Fibroblast of lung (primary cell): ENCODE data around the gene SMAP1. TPM values are rescaled to one million over a fixed set of nuclear protein-coding genes. Genes with fewer than 3 reads are reported as not detected.
A peak's percentile ranks its signal among the peaks of the same experiment; 100 is the strongest.

Experiments
- DNase-seq, 2 donors: peaks; one replicate each; pipeline versions ENCODE4 v3.0.0 to v3.0.0-alpha.2; 2010; ENCODE audit warnings: low read depth in 2 of 2
- H2AFZ ChIP-seq: 2 replicates; pipeline ENCODE4 v1.5.1; 2012; ENCODE audit warnings: low read length, control low read depth, inconsistent platforms
- H3K27ac ChIP-seq: 2 replicates; pipeline ENCODE4 v1.5.1; 2011; ENCODE audit warnings: low read length, control low read depth; ENCODE audit not compliant: insufficient read depth
- H3K27me3 ChIP-seq: 2 replicates; pipeline ENCODE4 v1.5.1; 2011; ENCODE audit warnings: mild to moderate bottlenecking, low read length; ENCODE audit not compliant: control insufficient read depth, insufficient read depth
- H3K36me3 ChIP-seq: 2 replicates; pipeline ENCODE4 v1.5.1; 2011; ENCODE audit warnings: low read length; ENCODE audit not compliant: control insufficient read depth, insufficient read depth
- H3K4me1 ChIP-seq: 2 replicates; pipeline ENCODE4 v1.5.1; 2011; ENCODE audit warnings: low read length; ENCODE audit not compliant: control insufficient read depth, insufficient read depth; ENCODE audit errors: extremely low read depth
- H3K4me2 ChIP-seq: 2 replicates; pipeline ENCODE4 v1.5.1; 2011; ENCODE audit warnings: low read length, control low read depth; ENCODE audit not compliant: insufficient read depth; ENCODE audit errors: extremely low read depth
- H3K4me3 ChIP-seq, 4 experiments: fragments of 200-600 bp in 1 of 4; sonication (generic) in 1 of 4; replicated peaks in 1 of 4; 2 replicates each; pipeline ENCODE4 v1.5.1; 2011 to 2016; ENCODE audit warnings: low read length in 4 of 4, low read depth in 3 of 4, mild to moderate bottlenecking in 3 of 4, control low read depth in 2 of 4, inconsistent platforms in 1 of 4, mixed read lengths in 1 of 4; ENCODE audit not compliant: insufficient read depth in 1 of 4; ENCODE audit errors: control extremely low read depth in 1 of 4
- H3K79me2 ChIP-seq: 2 replicates; pipeline ENCODE4 v1.5.1; 2012; ENCODE audit warnings: mild to moderate bottlenecking, low read length, inconsistent platforms; ENCODE audit not compliant: control insufficient read depth, insufficient read depth
- H3K9ac ChIP-seq: 2 replicates; pipeline ENCODE4 v1.5.1; 2011; ENCODE audit warnings: mild to moderate bottlenecking, low read length, control low read depth; ENCODE audit not compliant: insufficient read depth
- H3K9me3 ChIP-seq: 2 replicates; pipeline ENCODE4 v1.5.1; 2012; ENCODE audit warnings: low read depth, low read length; ENCODE audit not compliant: control insufficient read depth, insufficient read depth
- H4K20me1 ChIP-seq: 2 replicates; pipeline ENCODE4 v1.5.1; 2011; ENCODE audit warnings: low read length; ENCODE audit not compliant: control insufficient read depth, insufficient read depth; ENCODE audit errors: extremely low read depth
- EZH2 ChIP-seq: IDR thresholded peaks from 2 replicates; pipeline ENCODE4 v1.5.1; 2012; ENCODE audit warnings: low read length, control low read depth, mild to moderate bottlenecking; ENCODE audit errors: missing control alignments
- polyA plus RNA-seq, 2 donors: library from polyadenylated mRNA; depleted of rRNA in 1 of 2; stranded (reverse) in 1 of 2; unstranded in 1 of 2; fragments of >200 nt; gene quantifications; 2 replicates each; pipeline ENCODE4 v1.2.1, GENCODE V29; 2011 to 2012; ENCODE audit warnings: missing spikeins in 1 of 2
- total RNA-seq: library from RNA; depleted of rRNA; stranded (reverse); fragments of >200 nt; gene quantifications from 2 replicates; pipeline ENCODE4 v1.2.1, GENCODE V29; 2014
- TF ChIP-seq, protein P1 (sequence below), 2 donors: IDR thresholded peaks in 1 of 2; conservative IDR thresholded peaks in 1 of 2; 1 replicate in 1 of 2; 2 replicates in 1 of 2; pipeline ENCODE4 v1.5.1; 2011 to 2012; ENCODE audit warnings: low read length in 2 of 2, control low read depth in 1 of 2, inconsistent platforms in 1 of 2, low read depth in 1 of 2, mild to moderate bottlenecking in 1 of 2

Gene SMAP1
- total and polyA plus RNA-seq, 2 donors (not counting 1 experiment from before 2014, with no cell fraction given), result 18.3 to 25.7 TPM

DNA sequence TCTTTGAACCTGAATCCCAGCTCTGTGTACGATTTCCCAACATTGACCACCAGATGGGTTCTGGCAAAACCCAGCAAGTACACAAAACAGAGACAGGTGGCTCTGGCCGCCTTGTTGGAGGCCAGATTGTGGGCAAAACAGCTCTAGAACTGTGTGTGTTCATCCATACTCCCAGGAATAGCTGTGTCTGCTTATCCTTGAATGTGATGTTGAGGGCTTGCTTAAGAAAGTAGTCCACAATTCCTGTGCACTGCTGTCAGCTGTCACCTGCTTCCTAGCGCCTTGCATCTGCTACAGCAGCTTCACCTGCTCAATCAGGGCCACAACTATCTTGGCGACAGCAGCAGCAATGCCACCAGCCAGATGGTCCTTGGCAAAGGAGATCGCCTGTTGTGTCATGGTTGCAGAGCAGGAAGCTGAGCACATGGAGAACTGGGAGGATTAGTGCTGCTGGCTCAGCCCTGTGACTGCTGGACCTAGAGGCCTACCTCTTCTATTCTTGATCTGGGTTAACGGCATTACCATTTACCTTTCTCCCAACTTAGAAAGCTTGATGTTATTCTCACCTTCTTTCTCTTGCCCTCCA lies 3.7 kb upstream of the SMAP1 start:
- Histone ChIP-seq H3K9ac (no peak overlapping the region), H3K4me3 (no peak overlapping the region), H4K20me1 (no peaks in the 10 kb centered on the region), H3K4me1 (no peaks in the 10 kb centered on the region), H3K36me3 (no peaks in the 10 kb centered on the region), H3K9me3 (no peaks in the 10 kb centered on the region), H3K27ac (no peak overlapping the region), H3K79me2 (peaks cover 3% of the 10 kb centered on the region), H3K27me3 (no peaks in the 10 kb centered on the region), H3K4me2 (no peak overlapping the region), H2AFZ (no peak overlapping the region)
- DNase-seq, result no peak
- TF ChIP-seq, protein P1, sequence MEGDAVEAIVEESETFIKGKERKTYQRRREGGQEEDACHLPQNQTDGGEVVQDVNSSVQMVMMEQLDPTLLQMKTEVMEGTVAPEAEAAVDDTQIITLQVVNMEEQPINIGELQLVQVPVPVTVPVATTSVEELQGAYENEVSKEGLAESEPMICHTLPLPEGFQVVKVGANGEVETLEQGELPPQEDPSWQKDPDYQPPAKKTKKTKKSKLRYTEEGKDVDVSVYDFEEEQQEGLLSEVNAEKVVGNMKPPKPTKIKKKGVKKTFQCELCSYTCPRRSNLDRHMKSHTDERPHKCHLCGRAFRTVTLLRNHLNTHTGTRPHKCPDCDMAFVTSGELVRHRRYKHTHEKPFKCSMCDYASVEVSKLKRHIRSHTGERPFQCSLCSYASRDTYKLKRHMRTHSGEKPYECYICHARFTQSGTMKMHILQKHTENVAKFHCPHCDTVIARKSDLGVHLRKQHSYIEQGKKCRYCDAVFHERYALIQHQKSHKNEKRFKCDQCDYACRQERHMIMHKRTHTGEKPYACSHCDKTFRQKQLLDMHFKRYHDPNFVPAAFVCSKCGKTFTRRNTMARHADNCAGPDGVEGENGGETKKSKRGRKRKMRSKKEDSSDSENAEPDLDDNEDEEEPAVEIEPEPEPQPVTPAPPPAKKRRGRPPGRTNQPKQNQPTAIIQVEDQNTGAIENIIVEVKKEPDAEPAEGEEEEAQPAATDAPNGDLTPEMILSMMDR (conservative IDR thresholded peaks at IDR 0.05 in 1 of 2, IDR thresholded peaks at IDR 0.05 in 1 of 2; ENCODE audit: low read depth in 1 of 2, low read length in 2 of 2), result no peak
- TF ChIP-seq EZH2, result no peak

DNA sequence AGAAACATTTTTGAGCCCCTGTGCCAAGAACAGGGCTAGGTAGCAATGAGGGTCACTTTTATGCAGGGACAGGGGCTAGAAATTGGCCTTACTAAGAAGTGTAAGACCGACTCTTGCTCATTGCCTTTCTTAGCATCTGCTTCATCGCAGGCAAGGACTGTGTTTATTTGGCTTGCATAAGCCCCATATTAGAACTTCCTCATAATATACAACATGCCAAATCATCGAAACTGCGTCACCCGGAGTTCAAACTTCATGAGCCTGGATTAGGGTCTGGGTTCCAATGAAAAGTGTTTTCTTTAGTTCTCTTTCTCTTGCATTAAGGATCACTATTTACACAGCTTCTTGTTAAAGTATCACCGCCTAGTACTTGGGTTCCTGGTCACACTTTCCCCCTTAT lies 977 bp upstream of the SMAP1 start:
- Histone ChIP-seq H3K79me2 (peaks cover 12% of the 10 kb centered on the region), H4K20me1 (no peaks in the 10 kb centered on the region), H2AFZ (no peak overlapping the region), H3K27ac (no peak overlapping the region), H3K27me3 (no peaks in the 10 kb centered on the region), H3K4me2 (no peak overlapping the region), H3K4me3 (peak overlapping the region in 1 of 4 experiments; percentile 94), H3K4me1 (no peaks in the 10 kb centered on the region), H3K36me3 (no peaks in the 10 kb centered on the region), H3K9ac (no peak overlapping the region), H3K9me3 (no peaks in the 10 kb centered on the region)
- TF ChIP-seq, protein P1 (conservative IDR thresholded peaks at IDR 0.05 in 1 of 2, IDR thresholded peaks at IDR 0.05 in 1 of 2; ENCODE audit: low read depth in 1 of 2, low read length in 2 of 2), result no peak
- no peak for TF ChIP-seq EZH2
- DNase-seq, result no peak

DNA sequence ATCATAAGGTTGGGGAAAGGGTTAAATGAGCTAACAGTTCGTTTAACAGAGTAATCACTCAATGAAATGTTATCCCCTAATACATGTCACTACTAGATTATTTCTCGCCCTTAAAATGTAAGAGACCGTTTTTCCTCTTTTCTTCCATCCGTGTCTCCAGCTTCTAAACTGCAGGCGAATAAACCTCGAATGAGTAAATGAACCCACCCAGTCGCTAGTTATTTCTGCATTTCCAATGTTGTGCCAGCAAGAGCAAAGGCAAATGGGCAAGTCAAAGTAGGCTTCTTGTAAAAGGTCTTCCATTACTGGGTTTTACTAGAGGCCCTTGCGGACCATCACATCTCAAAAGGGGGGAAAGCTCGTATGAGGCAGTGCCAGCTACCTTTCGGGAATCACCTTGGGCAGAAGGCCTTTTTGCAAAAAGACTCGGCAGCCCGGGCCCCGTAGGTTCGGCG lies 400 bp upstream of the SMAP1 start:
- Histone ChIP-seq H3K79me2 (peaks cover 12% of the 10 kb centered on the region), H2AFZ (peak overlapping the region; percentile 86), H4K20me1 (no peaks in the 10 kb centered on the region), H3K9ac (peak overlapping the region; percentile 77), H3K4me3 (peak overlapping the region; percentile 62 to 94 (median 78)), H3K4me2 (peak overlapping the region; percentile 79), H3K9me3 (no peaks in the 10 kb centered on the region), H3K4me1 (no peaks in the 10 kb centered on the region), H3K27me3 (no peaks in the 10 kb centered on the region), H3K36me3 (no peaks in the 10 kb centered on the region), H3K27ac (peak overlapping the region; percentile 82)
- TF ChIP-seq, protein P1 (conservative IDR thresholded peaks at IDR 0.05 in 1 of 2, IDR thresholded peaks at IDR 0.05 in 1 of 2; ENCODE audit: low read depth in 1 of 2, low read length in 2 of 2), result no peak
- TF ChIP-seq EZH2, result no peak
- peak; percentile 2 to 6 for DNase-seq
